Ectodermal cell (in vitro differentiated cells): ENCODE measurements around the gene HMGCLL1.

Experiments
- H3K27ac ChIP-seq: 2 replicates; pipeline ENCODE4 v1.7.0; 2013; ENCODE audit warnings: mild to moderate bottlenecking, low read depth, low read length; ENCODE audit not compliant: insufficient read depth, poor library complexity, severe bottlenecking
- H3K27me3 ChIP-seq: 2 replicates; pipeline ENCODE4 v1.7.0; 2013; ENCODE audit warnings: mild to moderate bottlenecking, low read length; ENCODE audit not compliant: insufficient read depth, control insufficient read depth, poor library complexity, severe bottlenecking
- H3K36me3 ChIP-seq: one replicate; pipeline ENCODE4 v1.7.0; 2013; ENCODE audit warnings: low read length; ENCODE audit not compliant: control insufficient read depth, insufficient read depth
- H3K4me1 ChIP-seq: one replicate; pipeline ENCODE4 v1.7.0; 2013; ENCODE audit warnings: low read length; ENCODE audit not compliant: control insufficient read depth, insufficient read depth
- H3K4me3 ChIP-seq: 2 replicates; pipeline ENCODE4 v1.7.0; 2013; ENCODE audit warnings: low read depth, low read length, control low read depth; ENCODE audit not compliant: insufficient read depth
- H3K9me3 ChIP-seq: 2 replicates; pipeline ENCODE4 v1.7.0; 2013; ENCODE audit warnings: mild to moderate bottlenecking, low read length, moderate library complexity; ENCODE audit not compliant: control insufficient read depth
- WGBS, 2 experiments: methylation state at CpG; one replicate each; pipeline ENCODE4 v1.1.7; 2013; ENCODE audit warnings: missing lambda C conversion rate in 2 of 2; 5-methylcytosine and 5-hydroxymethylcytosine counted together

The HMGCLL1 gene

GRCh38 chr6:55536391-55536956, 42.5 kb downstream of the HMGCLL1 start:
- Histone ChIP-seq H3K9me3 (no peaks in the 10 kb centered on the region), H3K4me3 (no peak overlapping the region), H3K27me3 (no peaks in the 10 kb centered on the region), H3K4me1 (no peaks in the 10 kb centered on the region), H3K27ac (no peak overlapping the region), H3K36me3 (no peaks in the 10 kb centered on the region)
- 81% methylated on average over 2 of the region's 2 CpGs; no CpG with 5 or more reads in 1 of the 2 experiments for WGBS, 2 experiments

- no peak overlapping the region for H3K4me3 ChIP-seq
- no peaks in the 10 kb centered on the region for H3K4me1 ChIP-seq
- H3K27ac ChIP-seq = no peak overlapping the region
- H3K9me3 ChIP-seq = no peaks in the 10 kb centered on the region
- 87 to 94% methylated on average over 1 to 2 of the region's 2 CpGs for WGBS, 2 experiments
- no peaks in the 10 kb centered on the region for H3K27me3 ChIP-seq
- no peaks in the 10 kb centered on the region for H3K36me3 ChIP-seq
These were observed 47.5 kb downstream of the HMGCLL1 start for GRCh38 chr6:55531496-55531895.

- Histone ChIP-seq H3K9me3 (no peaks in the 10 kb centered on the region), H3K27ac (no peak overlapping the region), H3K4me1 (no peaks in the 10 kb centered on the region), H3K36me3 (no peaks in the 10 kb centered on the region), H3K27me3 (no peaks in the 10 kb centered on the region), H3K4me3 (no peak overlapping the region)
- WGBS, 2 experiments = 80 to 100% methylated on average over 1 of the region's 2 CpGs
These were observed 48.1 kb downstream of the HMGCLL1 start for GRCh38 chr6:55530931-55531330.

GRCh38 chr6:55528624-55529023, 50.4 kb downstream of the HMGCLL1 start:
- Histone ChIP-seq H3K4me1 (no peaks in the 10 kb centered on the region), H3K9me3 (no peaks in the 10 kb centered on the region), H3K27ac (no peak overlapping the region), H3K27me3 (no peaks in the 10 kb centered on the region), H3K36me3 (no peaks in the 10 kb centered on the region), H3K4me3 (no peak overlapping the region)
- WGBS, 2 experiments = 47 to 71% methylated on average over 1 of the region's 1 CpG

- H3K9me3 ChIP-seq = no peaks in the 10 kb centered on the region
- H3K27me3 ChIP-seq = no peaks in the 10 kb centered on the region
- H3K36me3 ChIP-seq = no peaks in the 10 kb centered on the region
- WGBS, 2 experiments = 98 to 100% methylated on average over 2 of the region's 3 CpGs
- no peak overlapping the region for H3K27ac ChIP-seq
- H3K4me3 ChIP-seq = no peak overlapping the region
- H3K4me1 ChIP-seq = no peaks in the 10 kb centered on the region
These were observed 54.6 kb downstream of the HMGCLL1 start for GRCh38 chr6:55524441-55524840.

GRCh38 chr6:55518529-55519060, 60.4 kb downstream of the HMGCLL1 start:
- no peaks in the 10 kb centered on the region for H3K36me3 ChIP-seq
- no peaks in the 10 kb centered on the region for H3K4me1 ChIP-seq
- WGBS, 2 experiments = 94 to 97% methylated on average over 4 of the region's 4 CpGs
- H3K9me3 ChIP-seq = no peaks in the 10 kb centered on the region
- no peak overlapping the region for H3K27ac ChIP-seq
- H3K27me3 ChIP-seq = no peaks in the 10 kb centered on the region
- H3K4me3 ChIP-seq = no peak overlapping the region

- Histone ChIP-seq H3K36me3 (no peaks in the 10 kb centered on the region), H3K4me3 (no peak overlapping the region), H3K27me3 (no peaks in the 10 kb centered on the region), H3K4me1 (no peaks in the 10 kb centered on the region), H3K9me3 (no peaks in the 10 kb centered on the region), H3K27ac (no peak overlapping the region)
- no CpG with 5 or more reads among the region's 1 CpG for WGBS, 2 experiments
These were observed 62.3 kb downstream of the HMGCLL1 start for GRCh38 chr6:55516736-55517135.

- no peaks in the 10 kb centered on the region for H3K27me3 ChIP-seq
- H3K9me3 ChIP-seq = no peaks in the 10 kb centered on the region
- no peak overlapping the region for H3K4me3 ChIP-seq
- H3K27ac ChIP-seq = no peak overlapping the region
- no peaks in the 10 kb centered on the region for H3K36me3 ChIP-seq
- WGBS, 2 experiments = 73 to 75% methylated on average over 1 of the region's 1 CpG
- H3K4me1 ChIP-seq = no peaks in the 10 kb centered on the region
These were observed 66.1 kb downstream of the HMGCLL1 start for GRCh38 chr6:55512904-55513303.

GRCh38 chr6:55511122-55511800, 67.7 kb downstream of the HMGCLL1 start:
- WGBS, 2 experiments = 97 to 99% methylated on average over 5 of the region's 5 CpGs
- no peaks in the 10 kb centered on the region for H3K9me3 ChIP-seq
- H3K27ac ChIP-seq = no peak overlapping the region
- H3K36me3 ChIP-seq = no peaks in the 10 kb centered on the region
- no peaks in the 10 kb centered on the region for H3K4me1 ChIP-seq
- H3K4me3 ChIP-seq = no peak overlapping the region
- H3K27me3 ChIP-seq = no peaks in the 10 kb centered on the region

- Histone ChIP-seq H3K4me3 (no peak overlapping the region), H3K4me1 (no peaks in the 10 kb centered on the region), H3K27me3 (no peaks in the 10 kb centered on the region), H3K9me3 (no peaks in the 10 kb centered on the region), H3K27ac (no peak overlapping the region), H3K36me3 (no peaks in the 10 kb centered on the region)
These were observed 79.4 kb downstream of the HMGCLL1 start for GRCh38 chr6:55499591-55499990.
